T-helper 2 cell treated with Interferon-gamma antibody and Interleukin-4, amounts not matched to agents 100 ng/mL and 5 ng/mL, for 36 hours (primary cell): ENCODE data around the gene KRTAP21-2. TPM values are rescaled to one million over a fixed set of nuclear protein-coding genes. Genes with fewer than 3 reads are reported as not detected.
"Not testable (repeated sequence)": the region's sequence is repeated elsewhere in the genome, so short reads cannot be mapped to it uniquely, and the experiment has no call there.

ENCODE experiments used
- intact Hi-C: fragments of 100-400 bp; cut with micrococcal nuclease; formaldehyde crosslinking; loops from one replicate; pipeline ENCODE4 v1.15.1; 2023
- total RNA-seq: library from RNA; stranded (reverse); gene quantifications from 2 replicates; pipeline ENCODE4 v1.2.3, GENCODE V29; 2022

KRTAP21-2 gene
- total RNA-seq, result not detected in 2 replicates

DNA sequence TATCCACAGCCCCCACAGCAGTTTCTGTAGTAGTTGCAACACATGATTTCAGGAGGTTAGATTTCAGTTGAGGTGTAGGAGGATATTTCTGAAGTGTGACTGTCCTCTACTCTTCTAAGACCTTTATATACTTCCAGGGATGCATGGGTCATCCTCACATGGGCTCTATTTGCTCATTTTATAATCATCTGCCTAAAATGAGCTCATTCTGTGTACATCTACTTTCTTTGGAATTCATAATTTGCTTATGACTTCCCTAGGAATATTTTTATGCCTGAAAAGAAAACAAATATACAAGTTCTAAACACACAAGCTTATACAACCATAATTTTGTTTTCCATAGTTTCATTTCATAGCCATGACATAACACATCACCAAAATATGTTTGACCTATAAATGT lies at the start of gene KRTAP21-2:
Gene KRTAP21-2, minus strand, starts transcription at position 101 of the 400 bp plus-strand sequence. Its CDS starts 57 bp downstream, at position 44.
- intact Hi-C loops, result no loop called here

DNA sequence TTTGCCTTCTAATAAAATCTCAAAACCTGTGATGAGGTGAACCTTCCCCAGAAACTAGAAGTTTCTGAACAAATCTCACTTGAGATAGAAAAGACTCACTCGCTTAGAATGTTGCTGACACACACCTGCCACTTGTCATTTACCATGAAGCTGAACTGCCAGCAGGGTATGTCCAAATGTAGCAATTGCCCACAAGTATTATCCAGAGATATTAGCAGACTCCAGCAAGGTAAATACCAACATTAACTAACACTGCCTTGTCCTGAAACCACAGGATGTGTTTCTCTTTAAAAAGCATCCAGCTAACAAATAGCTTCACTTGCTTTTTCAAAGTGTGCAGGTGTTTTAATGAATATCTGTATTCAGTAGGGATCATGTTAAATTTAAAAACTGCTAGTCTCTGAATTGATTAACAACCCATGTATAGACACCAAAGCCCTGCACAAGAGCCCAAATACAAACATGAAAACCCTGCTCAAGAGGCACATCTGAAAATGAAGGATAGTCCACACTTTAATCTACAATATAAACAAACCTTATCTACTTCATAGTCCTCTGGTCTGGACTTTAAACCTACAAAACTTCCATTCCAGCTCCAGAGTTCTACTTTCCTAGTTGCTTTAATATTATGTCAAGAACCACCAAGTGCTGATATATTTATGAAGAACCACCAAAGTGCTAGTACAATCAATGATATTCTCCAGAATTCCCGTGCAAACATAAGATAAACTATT lies 46.7 kb upstream of the KRTAP21-2 start:
- intact Hi-C loops, result no loop called here

- intact Hi-C loops, result no loop called here
Measured at GRCh38 chr21:30779249-30779648, 32.2 kb upstream of the KRTAP21-2 start.

GRCh38 chr21:30769724-30770431 lies 22.8 kb upstream of the KRTAP21-2 start:
- intact Hi-C loops, result no loop called here

DNA sequence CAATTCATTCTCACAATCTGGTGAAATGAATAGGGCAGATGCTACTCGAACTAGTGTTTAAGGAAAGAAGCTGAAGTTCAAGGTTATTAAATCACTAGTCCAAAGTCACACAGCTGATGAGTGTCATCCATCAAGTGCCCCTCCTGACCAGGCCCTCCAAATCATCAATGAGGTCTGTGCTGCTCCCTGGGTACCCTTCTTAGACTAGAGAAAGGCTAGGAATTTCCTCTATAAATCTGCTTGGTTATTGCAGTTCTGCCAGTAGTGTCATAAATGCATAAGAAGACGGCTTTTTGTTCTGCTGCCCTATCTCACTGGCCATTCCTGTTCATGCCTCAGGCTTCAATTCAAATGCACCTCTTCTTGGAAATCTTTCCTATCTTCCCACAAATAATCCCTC lies 13.7 kb upstream of the KRTAP21-2 start:
- intact Hi-C loops, result no loop called here

GRCh38 chr21:30758306-30758705 lies 11.2 kb upstream of the KRTAP21-2 start:
- intact Hi-C loops, result no loop called here

DNA sequence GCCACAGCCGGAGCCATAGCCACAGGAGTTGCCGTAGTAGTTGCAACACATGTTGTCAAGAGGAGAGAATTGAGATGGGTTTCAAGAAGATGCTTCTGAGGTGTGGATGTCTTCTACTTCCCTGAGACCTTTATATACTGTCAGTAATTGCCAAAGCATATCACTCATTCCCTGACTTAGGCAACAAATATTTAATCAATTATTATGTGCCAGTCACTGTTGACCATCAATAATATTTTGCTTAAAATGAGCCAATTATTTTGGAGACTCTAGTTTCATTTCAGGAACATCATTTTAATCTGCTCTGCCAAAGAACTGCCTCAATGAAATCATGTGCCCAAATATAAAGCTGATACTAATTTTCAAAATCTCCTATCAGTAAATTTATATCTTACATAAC lies 8.3 kb upstream of the KRTAP21-2 start, which contains the start of gene KRTAP21-1:
Gene KRTAP21-1, minus strand, starts transcription at position 101 of the 400 bp plus-strand sequence. Its CDS starts 50 bp downstream, at position 51.
- intact Hi-C loops, result not testable (repeated sequence)

DNA sequence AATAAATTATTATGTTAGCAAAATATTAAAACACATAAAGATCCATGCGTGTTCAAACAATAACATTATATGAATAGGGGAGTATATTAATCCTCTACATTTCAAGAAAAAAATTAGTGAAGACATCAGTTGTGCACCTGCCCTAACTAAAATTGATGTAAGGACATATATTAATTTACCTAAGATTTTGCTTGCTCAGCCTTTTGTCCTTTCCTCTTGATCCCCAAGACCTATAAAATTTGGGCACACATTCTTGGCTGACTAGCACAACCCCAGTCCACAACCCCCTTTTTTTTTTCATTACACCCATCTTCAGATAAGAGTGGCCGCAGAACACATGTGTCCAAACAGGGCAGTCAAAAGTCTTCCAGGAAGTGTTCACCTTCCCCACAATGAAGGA lies 6.6 kb downstream of the KRTAP21-2 start:
- intact Hi-C loops, result no loop called here

- intact Hi-C loops, result no loop called here
Measured at GRCh38 chr21:30733026-30733425, 14.0 kb downstream of the KRTAP21-2 start.

- intact Hi-C loops, result no loop called here
Measured at GRCh38 chr21:30726726-30727125, 20.3 kb downstream of the KRTAP21-2 start.

DNA sequence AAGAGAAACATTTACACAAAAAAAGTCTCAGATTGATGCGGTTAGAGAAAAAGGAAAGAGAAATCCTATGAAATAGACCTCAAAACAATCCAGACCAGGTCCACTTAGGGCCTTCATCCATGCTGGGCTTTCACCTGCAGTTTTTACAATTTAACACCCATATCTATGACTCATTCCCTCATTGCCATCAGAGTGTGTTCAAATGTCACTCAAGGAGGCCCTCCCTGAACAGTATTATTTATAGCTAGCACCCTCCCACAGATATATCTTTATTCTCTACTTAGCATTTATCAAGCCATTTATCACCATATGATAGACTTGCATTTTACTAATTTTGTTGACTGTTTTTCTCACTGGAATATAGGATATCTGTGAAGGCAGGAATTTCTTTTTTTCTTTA lies 27.7 kb downstream of the KRTAP21-2 start:
- intact Hi-C loops, result loop anchor here (2.0 to 5.0 kb wide), 2 partner anchors 98 to 463 kb away; no protein-coding TSS in a partner anchor

- intact Hi-C loops, result loop anchor here (2.0 to 5.0 kb wide), 2 partner anchors 99 to 464 kb away; no protein-coding TSS in a partner anchor
Measured at GRCh38 chr21:30718239-30718909, 28.7 kb downstream of the KRTAP21-2 start, which contains the start of gene KRTAP21-3. TSS of gene KRTAP21-3 (minus strand) at chr21:30718777. CDS start at chr21:30718759, 18 bp downstream.

GRCh38 chr21:30717105-30717504 lies 30.0 kb downstream of the KRTAP21-2 start:
- intact Hi-C loops, result loop anchor here (5.0 kb wide), 1 partner anchor 100 kb away; no protein-coding TSS in a partner anchor

GRCh38 chr21:30714946-30715345 lies 32.1 kb downstream of the KRTAP21-2 start:
- intact Hi-C loops, result loop anchor here (5.0 kb wide), 1 partner anchor 102 kb away; no protein-coding TSS in a partner anchor

DNA sequence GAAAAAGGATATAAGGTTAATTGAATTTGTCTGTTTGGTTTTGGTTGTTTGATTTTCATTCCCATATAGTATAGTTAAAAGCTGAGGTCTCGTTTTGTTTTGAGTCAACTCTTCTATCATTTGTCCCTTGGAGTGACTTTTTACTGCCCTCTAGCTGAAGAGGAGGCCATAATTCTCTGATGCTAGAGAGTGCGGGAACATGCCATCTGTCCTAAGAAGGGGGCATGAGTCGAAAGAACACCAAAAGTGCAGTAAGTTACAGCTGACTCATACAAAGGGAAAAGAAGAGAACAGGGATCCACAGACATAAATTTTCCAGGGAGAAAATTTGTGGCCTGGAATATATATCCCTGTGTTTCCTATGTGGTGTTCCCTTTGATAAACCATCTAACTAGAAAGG lies 32.6 kb downstream of the KRTAP21-2 start:
- intact Hi-C loops, result no loop called here

- intact Hi-C loops, result no loop called here
Measured at GRCh38 chr21:30713766-30714165, 33.3 kb downstream of the KRTAP21-2 start.

DNA sequence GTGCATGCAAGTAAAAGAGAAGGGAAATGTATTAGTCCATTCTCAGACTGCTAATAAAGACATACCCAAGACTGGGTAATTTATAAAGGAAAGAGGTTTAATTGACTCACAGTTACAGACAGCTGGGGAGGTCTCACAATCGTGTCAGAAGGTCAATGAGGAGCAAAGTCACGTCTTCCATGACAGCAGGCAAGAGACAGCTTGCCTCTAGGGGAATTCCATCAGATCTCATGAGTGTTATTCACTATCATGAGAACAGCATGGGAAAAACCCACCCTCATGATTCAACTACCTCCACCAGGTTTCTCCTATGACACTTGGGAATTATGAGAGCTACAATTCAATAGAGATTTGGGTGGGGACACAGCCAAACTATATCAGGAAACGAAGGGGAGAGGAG lies 36.6 kb downstream of the KRTAP21-2 start:
- intact Hi-C loops, result no loop called here

DNA sequence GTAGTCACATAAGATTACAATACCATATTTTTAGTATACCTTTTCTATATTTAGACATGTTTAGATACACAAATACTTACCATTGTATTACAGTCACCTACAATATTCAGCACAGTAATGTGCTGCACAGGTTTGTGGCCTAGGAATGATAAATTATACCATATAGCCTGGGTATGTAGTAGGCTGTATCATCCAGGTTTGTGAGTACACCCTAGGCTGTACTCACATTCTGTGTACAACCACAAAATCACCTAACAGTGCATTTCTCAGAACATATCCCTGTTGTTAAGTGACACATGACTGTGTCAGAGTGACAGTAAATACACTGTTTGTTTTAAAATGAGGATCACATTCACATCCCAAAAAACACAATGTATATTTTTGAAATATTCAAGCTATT lies 39.6 kb downstream of the KRTAP21-2 start:
- intact Hi-C loops, result no loop called here
